Esophagus (tissue), 2 donors: Measurements from ENCODE around the gene FOXP3. TPM values are rescaled to one million over a fixed set of nuclear protein-coding genes. Genes with fewer than 3 reads are reported as not detected.
"Not testable (repeated sequence)": the region's sequence is repeated elsewhere in the genome, so short reads cannot be mapped to it uniquely, and the experiment has no call there.

Source experiments
- H3K27ac ChIP-seq, 2 donors: one replicate each; pipeline ENCODE4 v1.5.1; 2013; ENCODE audit warnings: low read depth in 2 of 2, mild to moderate bottlenecking in 2 of 2, inconsistent platforms in 1 of 2, low read length in 1 of 2, moderate library complexity in 1 of 2
- H3K27me3 ChIP-seq, 2 donors: one replicate each; pipeline ENCODE4 v1.6.1; 2013; ENCODE audit warnings: low read length in 2 of 2, control low read depth in 1 of 2, mild to moderate bottlenecking in 1 of 2; ENCODE audit not compliant: insufficient read depth in 2 of 2, control insufficient read depth in 1 of 2
- H3K36me3 ChIP-seq, 2 donors: one replicate each; pipeline ENCODE4 v1.6.1; 2013; ENCODE audit warnings: low read length in 1 of 2; ENCODE audit not compliant: control insufficient read depth in 2 of 2, insufficient read depth in 2 of 2
- H3K4me1 ChIP-seq, 2 donors: one replicate each; pipeline ENCODE4 v1.6.1; 2013; ENCODE audit warnings: low read length in 1 of 2; ENCODE audit not compliant: control insufficient read depth in 2 of 2, insufficient read depth in 2 of 2
- H3K4me3 ChIP-seq, 2 donors: one replicate each; pipeline ENCODE4 v1.5.1; 2013; ENCODE audit warnings: low read length in 2 of 2, mild to moderate bottlenecking in 2 of 2, low read depth in 1 of 2, moderate library complexity in 1 of 2
- H3K9me3 ChIP-seq, 2 donors: one replicate each; pipeline ENCODE4 v1.6.1; 2013; ENCODE audit warnings: mild to moderate bottlenecking in 2 of 2, low read depth in 1 of 2, low read length in 1 of 2, moderate library complexity in 1 of 2; ENCODE audit not compliant: control insufficient read depth in 2 of 2, insufficient read depth in 1 of 2
- WGBS, 2 donors: extraction: QIAGEN DNeasy Blood & Tissue Kit; methylation state at CpG; one replicate each; pipeline ENCODE4 v1.1.7; 2013; 5-methylcytosine and 5-hydroxymethylcytosine counted together
- polyA plus RNA-seq, 2 donors: library from polyadenylated mRNA; stranded (reverse); fragments of 200-250 nt; gene quantifications; one replicate each; pipeline ENCODE4 v1.2.3, GENCODE V29; 2013
- donor health status: healthy with polysubstance abuse.
- donor health status: Bipolar disorder and iron deficiency.

The FOXP3 gene
- polyA plus RNA-seq: under 1 TPM; 0.59 to 0.65 TPM

DNA sequence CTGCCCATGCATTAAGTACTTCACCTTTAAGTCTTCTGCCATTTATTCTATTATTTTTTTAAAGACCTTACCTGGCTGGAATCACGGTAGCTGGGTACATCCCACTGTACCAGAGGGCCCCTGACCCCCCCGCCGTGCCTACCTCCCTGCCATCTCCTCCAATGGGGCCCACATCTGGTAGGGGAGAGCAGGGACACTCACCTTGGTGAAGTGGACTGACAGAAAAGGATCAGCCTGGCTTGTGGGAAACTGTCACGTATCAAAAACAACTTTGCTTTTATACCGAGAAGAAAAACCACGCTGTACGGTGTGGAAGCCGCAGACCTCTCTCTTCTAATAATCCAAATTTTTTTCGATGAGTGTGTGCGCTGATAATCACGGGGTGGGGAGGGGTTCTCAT is at the start of gene FOXP3:
FOXP3 (minus strand) TSS at position 251 of the 400 bp plus-strand sequence. CDS start 6,205 bp downstream, outside the sequence.
- 83 to 84% methylated on average over 11 of the region's 11 CpGs for WGBS, 2 donors
- no peak within 1 kb of the TSS for H3K27ac ChIP-seq

GRCh38 chrX:49312176-49312575 is 47.7 kb upstream of the FOXP3 start:
- Histone ChIP-seq H3K36me3 (no peaks in the 10 kb centered on the region), H3K4me3 (no peak overlapping the region), H3K27me3 (no peaks in the 10 kb centered on the region), H3K27ac (no peak overlapping the region), H3K9me3 (no peaks in the 10 kb centered on the region), H3K4me1 (no peaks in the 10 kb centered on the region)
- 72 to 93% methylated on average over 2 of the region's 2 CpGs for WGBS, 2 donors

More for the DNA sequence above, at the start of gene FOXP3:
- no peaks in the 10 kb centered on the region for H3K27me3 ChIP-seq
- H3K4me3 ChIP-seq: no peak within 1 kb of the TSS
- H3K4me1 ChIP-seq: no peaks in the 10 kb centered on the region
- H3K36me3 ChIP-seq: no peaks in the 10 kb centered on the region
- no peaks in the 10 kb centered on the region for H3K9me3 ChIP-seq

DNA sequence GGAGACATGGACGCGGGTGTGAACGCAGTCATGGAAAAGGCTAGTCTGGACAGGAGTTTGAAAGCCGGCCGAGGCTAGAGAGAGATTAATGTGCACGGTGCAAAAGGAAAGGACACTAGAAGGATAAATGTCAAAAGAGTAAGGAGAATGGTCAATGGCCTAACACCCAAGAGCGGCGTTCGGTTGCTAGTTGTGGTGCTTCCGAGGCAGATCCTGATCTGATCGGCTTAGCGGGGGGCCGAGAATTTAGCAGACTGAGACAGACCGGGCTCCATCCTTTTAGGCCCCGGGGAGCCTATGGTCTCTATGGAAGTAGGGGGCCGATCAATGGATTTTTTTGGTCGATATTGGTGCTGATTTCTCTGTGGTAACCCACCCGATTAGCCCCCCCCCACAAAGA is 45.9 kb upstream of the FOXP3 start:
- Histone ChIP-seq H3K9me3 (no peaks in the 10 kb centered on the region), H3K4me1 (no peaks in the 10 kb centered on the region), H3K36me3 (no peaks in the 10 kb centered on the region), H3K4me3 (no peak overlapping the region), H3K27me3 (no peaks in the 10 kb centered on the region), H3K27ac (no peak overlapping the region)
- 60 to 74% methylated on average over 18 of the region's 18 CpGs for WGBS, 2 donors

GRCh38 chrX:49309401-49309981 is 45.0 kb upstream of the FOXP3 start:
- WGBS, 2 donors: 3 to 30% methylated on average over 8 of the region's 8 CpGs
- H3K27me3 ChIP-seq: no peaks in the 10 kb centered on the region
- no peaks in the 10 kb centered on the region for H3K4me1 ChIP-seq
- H3K9me3 ChIP-seq: no peaks in the 10 kb centered on the region
- H3K27ac ChIP-seq: peak overlapping the region; percentile 55 to 61
- no peaks in the 10 kb centered on the region for H3K36me3 ChIP-seq
- peak overlapping the region in 1 of 2 donors; percentile 27 for H3K4me3 ChIP-seq

- Histone ChIP-seq H3K27ac (peak overlapping the region; percentile 11 to 27), H3K36me3 (no peaks in the 10 kb centered on the region), H3K4me3 (peak overlapping the region; percentile 16 to 39), H3K4me1 (no peaks in the 10 kb centered on the region), H3K9me3 (no peaks in the 10 kb centered on the region), H3K27me3 (no peaks in the 10 kb centered on the region)
- WGBS, 2 donors: 32 to 52% methylated on average over 15 of the region's 15 CpGs
Observed at GRCh38 chrX:49308604-49309269, 44.2 kb upstream of the FOXP3 start.

GRCh38 chrX:49307775-49308174 is 43.3 kb upstream of the FOXP3 start:
- WGBS, 2 donors: 73 to 89% methylated on average over 2 of the region's 2 CpGs

DNA sequence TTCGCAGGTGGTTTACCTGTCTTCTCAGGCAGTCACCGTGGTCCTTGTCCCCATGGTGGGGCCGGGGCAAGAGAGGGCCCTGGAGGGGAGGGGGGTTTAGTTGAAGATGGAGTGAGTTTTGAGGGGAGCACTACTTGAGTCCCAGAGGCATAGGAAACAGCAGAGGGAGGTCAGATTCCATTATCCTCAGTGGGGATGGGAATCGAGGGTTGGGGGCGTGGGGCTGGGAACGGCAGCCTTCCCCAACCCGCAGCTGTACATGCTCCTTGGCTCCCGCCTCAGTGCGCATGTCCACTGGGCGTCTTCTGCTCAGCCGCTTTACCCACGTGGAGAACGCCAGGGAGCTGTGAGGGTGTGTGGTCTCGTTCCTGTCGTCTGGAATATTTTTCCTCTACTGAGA is 38.8 kb upstream of the FOXP3 start, which contains the start of gene GAGE10:
GAGE10 (plus strand) TSS at position 301 of the 400 bp plus-strand sequence. CDS start 1,214 bp downstream, outside the sequence.
- Histone ChIP-seq H3K4me3 (no peak within 1 kb of the TSS), H3K9me3 (no peaks in the 10 kb centered on the region), H3K4me1 (no peaks in the 10 kb centered on the region), H3K27me3 (no peaks in the 10 kb centered on the region), H3K36me3 (no peaks in the 10 kb centered on the region), H3K27ac (no peak within 1 kb of the TSS)
- 81 to 86% methylated on average over 14 to 15 of the region's 15 CpGs for WGBS, 2 donors

More at GRCh38 chrX:49307775-49308174, 43.3 kb upstream of the FOXP3 start:
- not testable (repeated sequence) for H3K4me3 ChIP-seq, H3K27me3 ChIP-seq, H3K4me1 ChIP-seq, H3K9me3 ChIP-seq, H3K27ac ChIP-seq, H3K36me3 ChIP-seq

- Histone ChIP-seq H3K27ac (no peak overlapping the region), H3K4me1 (no peaks in the 10 kb centered on the region), H3K36me3 (no peaks in the 10 kb centered on the region), H3K9me3 (no peaks in the 10 kb centered on the region), H3K4me3 (no peak overlapping the region), H3K27me3 (no peaks in the 10 kb centered on the region)
- 77 to 97% methylated on average over 1 of the region's 1 CpG for WGBS, 2 donors
Observed at GRCh38 chrX:49300703-49301102, 36.2 kb upstream of the FOXP3 start.

DNA sequence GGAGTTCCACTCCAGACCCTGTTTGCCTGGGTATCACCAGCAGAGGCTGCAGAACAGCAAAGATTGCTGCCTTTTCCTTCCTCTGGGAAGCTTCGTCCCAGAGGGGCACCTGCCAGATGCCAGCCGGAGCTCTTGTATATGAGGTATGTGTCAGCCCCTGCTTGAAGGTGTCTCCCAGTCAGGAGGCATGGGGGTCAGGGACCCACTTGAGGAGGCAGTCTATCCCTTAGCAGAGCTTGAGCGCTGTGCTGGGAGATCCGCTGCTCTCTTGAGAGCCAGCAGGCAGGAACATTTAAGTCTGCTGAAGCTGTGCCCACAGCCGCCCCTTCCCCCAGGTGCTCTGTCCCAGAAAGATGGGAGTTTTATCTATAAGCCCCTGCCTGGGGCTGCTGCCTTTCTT is 34.8 kb upstream of the FOXP3 start:
- H3K4me3 ChIP-seq, H3K27ac ChIP-seq, H3K9me3 ChIP-seq, H3K27me3 ChIP-seq, H3K4me1 ChIP-seq, H3K36me3 ChIP-seq: not testable (repeated sequence)
- WGBS, 2 donors: 84 to 89% methylated on average over 5 of the region's 5 CpGs
